Measurements from ENCODE around the gene MYLK4.

MYLK4 gene

DNA sequence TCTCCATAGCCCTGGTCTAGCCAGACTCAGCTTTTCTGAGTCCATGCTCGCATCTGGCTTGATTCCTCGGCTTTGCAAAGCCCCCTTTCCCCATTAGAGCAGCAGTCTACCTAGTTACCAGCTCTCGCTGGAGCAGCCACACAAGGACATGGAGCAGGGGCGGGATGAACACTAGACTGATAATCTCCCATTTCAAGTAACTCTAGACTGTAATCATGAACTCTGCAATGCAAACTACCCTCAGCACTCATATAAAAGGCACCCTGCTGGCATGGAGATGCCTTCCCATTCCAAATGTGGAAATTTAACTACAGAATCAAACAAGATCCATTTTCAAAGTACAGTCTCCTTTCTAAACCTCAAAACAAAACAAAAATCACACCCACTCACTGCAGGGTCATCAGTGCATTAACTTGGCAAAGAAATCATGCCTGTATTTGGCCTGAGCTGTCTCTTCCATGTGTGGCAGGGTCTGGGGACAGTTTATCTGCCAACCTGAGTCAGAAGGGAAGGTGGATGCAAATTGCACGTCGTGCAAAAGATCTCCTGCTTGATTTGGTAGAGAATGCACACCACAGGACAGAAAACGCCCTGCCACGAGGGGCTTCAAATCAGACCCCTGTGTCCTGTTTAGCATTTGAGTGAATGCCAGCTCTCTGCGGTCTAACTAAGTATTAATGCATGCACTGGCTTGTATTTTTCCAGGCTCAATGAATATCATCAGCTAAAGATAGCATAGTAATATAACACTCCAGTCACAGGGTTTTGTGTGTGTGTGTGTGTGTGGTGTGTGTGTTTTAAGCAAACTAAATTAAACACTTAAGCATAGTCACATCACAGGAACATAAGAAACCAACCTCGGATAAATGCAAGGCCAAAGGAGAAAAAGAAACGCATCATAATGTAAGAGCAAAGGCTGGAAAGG, 85.3 kb downstream of the MYLK4 start:
- in situ Hi-C loops (cut with MboI; ENCODE audit: low sequenced_read_pairs) = no loop called here

DNA sequence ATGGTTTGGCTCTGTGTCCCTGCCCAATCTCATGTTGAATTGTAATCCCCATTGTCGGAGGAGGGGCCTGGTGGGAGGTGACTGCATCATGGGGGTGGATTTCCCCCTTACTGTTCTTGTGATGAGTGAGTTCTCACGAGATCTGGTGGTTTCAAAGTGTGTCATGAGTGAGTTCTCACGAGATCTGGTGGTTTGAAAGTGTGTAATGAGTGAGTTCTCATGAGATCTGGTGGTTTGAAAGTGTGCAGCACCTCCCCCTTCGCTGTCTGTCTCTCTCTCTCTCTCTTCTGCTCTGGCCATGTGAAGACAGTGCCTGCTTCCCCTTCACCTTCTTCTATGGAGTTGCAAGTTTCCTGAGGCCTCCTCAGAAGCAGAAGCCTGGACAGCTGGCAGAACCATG, 87.6 kb downstream of the MYLK4 start:
- in situ Hi-C loops (cut with MboI; ENCODE audit: low sequenced_read_pairs) = no loop called here

GRCh38 chr6:2661651-2662050, 89.1 kb downstream of the MYLK4 start:
- in situ Hi-C loops (cut with MboI; ENCODE audit: low sequenced_read_pairs) = no loop called here

- in situ Hi-C loops (cut with MboI; ENCODE audit: low sequenced_read_pairs) = no loop called here
These were observed 90.8 kb downstream of the MYLK4 start for GRCh38 chr6:2659882-2660281.

DNA sequence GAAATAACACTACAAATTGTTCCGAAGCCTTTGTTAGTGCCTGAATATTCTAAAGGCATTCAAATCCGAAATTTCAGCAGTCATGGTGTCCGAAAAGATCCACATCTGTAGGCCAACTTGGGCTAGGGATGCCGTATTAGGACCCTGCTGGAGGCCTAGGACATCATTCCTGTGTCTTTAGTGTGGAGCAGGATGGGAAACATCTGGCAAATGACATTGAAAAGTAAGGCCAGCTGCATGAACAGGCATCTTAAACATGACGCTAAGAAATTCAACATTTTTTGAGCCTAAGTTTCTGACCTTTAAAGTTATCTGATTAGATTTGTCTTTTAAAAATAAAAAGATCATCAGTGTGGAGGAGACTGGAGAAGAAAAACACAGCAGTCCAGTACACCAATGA, 91.3 kb downstream of the MYLK4 start:
- in situ Hi-C loops (cut with MboI; ENCODE audit: low sequenced_read_pairs) = no loop called here

- in situ Hi-C loops (cut with MboI; ENCODE audit: low sequenced_read_pairs) = no loop called here
These were observed 91.9 kb downstream of the MYLK4 start for GRCh38 chr6:2658788-2659187.

- in situ Hi-C loops (cut with MboI; ENCODE audit: low sequenced_read_pairs) = no loop called here
These were observed 94.2 kb downstream of the MYLK4 start for GRCh38 chr6:2656460-2657079.

GRCh38 chr6:2655844-2656433, 94.8 kb downstream of the MYLK4 start:
- in situ Hi-C loops (cut with MboI; ENCODE audit: low sequenced_read_pairs) = no loop called here

GRCh38 chr6:2653369-2654032, 97.2 kb downstream of the MYLK4 start:
- in situ Hi-C loops (cut with MboI; ENCODE audit: low sequenced_read_pairs) = no loop called here

DNA sequence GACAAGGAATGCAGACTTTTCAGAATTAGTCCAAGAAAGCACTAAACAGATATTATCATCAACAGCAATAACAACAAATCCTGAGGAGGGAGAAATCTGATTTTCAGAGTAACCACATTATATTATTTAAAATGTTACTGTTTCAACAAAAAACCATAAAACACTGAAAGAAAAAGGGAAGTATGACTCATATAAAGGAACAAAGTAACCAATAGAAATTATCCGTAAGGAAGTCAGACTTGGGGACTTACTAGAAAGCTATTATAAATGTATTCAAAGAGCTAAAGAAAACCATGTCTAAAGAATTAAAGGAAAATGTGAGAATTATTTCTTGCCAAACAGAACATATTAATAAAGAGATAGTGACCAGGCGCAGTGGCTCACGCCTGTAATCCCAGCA, 98.1 kb downstream of the MYLK4 start:
- in situ Hi-C loops (cut with MboI; ENCODE audit: low sequenced_read_pairs) = no loop called here

- in situ Hi-C loops (cut with MboI; ENCODE audit: low sequenced_read_pairs) = no loop called here
These were observed 98.8 kb downstream of the MYLK4 start for GRCh38 chr6:2651961-2652360.

GRCh38 chr6:2651536-2651935, 99.2 kb downstream of the MYLK4 start:
- in situ Hi-C loops (cut with MboI; ENCODE audit: low sequenced_read_pairs) = no loop called here

- in situ Hi-C loops (cut with MboI; ENCODE audit: low sequenced_read_pairs) = loop anchor here (25.0 kb wide), 1 partner anchor 1059 kb away; no protein-coding TSS in a partner anchor
These were observed 104.4 kb downstream of the MYLK4 start for GRCh38 chr6:2646346-2646745.

GRCh38 chr6:2643935-2644539, 106.7 kb downstream of the MYLK4 start:
- in situ Hi-C loops (cut with MboI; ENCODE audit: low sequenced_read_pairs) = loop anchor here (25.0 kb wide), 1 partner anchor 1057 kb away; no protein-coding TSS in a partner anchor

DNA sequence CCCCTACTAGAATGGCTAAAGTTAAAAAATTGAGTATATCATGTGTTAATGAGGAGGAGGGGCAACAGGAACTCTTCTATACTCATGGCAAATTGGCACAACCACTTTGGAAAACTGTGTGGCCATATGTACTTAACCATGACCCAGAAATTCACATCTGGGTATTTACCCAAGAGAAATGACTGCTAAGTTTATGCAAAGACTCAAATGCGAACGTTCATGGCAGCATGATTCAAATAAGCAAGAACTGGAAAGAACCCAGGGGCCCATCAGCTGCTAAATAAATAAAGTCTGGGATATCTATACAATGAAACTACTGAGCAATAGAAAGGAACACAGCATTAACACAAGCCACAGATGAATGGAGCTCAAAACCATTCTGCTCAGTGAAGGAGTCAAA, 107.6 kb downstream of the MYLK4 start:
- in situ Hi-C loops (cut with MboI; ENCODE audit: low sequenced_read_pairs) = loop anchor here (25.0 kb wide), 1 partner anchor 1056 kb away; no protein-coding TSS in a partner anchor

- in situ Hi-C loops (cut with MboI; ENCODE audit: low sequenced_read_pairs) = loop anchor here (25.0 kb wide), 1 partner anchor 1054 kb away; no protein-coding TSS in a partner anchor
These were observed 109.5 kb downstream of the MYLK4 start for GRCh38 chr6:2641044-2641725.

- in situ Hi-C loops (cut with MboI; ENCODE audit: low sequenced_read_pairs) = loop anchor here (25.0 kb wide), 1 partner anchor 1053 kb away; no protein-coding TSS in a partner anchor
These were observed 110.2 kb downstream of the MYLK4 start for GRCh38 chr6:2640551-2640950.

- in situ Hi-C loops (cut with MboI; ENCODE audit: low sequenced_read_pairs) = loop anchor here (25.0 kb wide), 1 partner anchor 1053 kb away; no protein-coding TSS in a partner anchor
These were observed 110.8 kb downstream of the MYLK4 start for GRCh38 chr6:2639896-2640295.

DNA sequence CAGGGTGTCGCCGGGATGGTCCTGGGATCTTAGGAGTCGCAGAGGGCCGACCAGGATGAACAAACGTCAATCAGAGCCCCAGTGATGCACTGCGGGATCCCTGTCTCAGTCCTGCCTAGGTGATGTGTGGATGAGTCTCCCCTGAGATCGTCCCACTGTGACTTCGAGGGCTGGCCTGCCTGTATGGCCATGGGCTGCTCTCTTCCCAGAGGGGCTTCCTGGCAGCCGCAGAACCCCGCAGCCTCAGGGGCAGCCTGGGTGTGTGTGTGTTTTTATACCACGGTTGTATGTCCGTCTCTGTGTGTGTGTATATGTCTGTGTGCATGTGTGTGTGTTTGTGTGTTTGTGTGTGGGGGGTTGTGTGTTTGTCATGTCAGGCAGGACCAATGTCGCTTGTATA, 111.6 kb downstream of the MYLK4 start:
- in situ Hi-C loops (cut with MboI; ENCODE audit: low sequenced_read_pairs) = loop anchor here (25.0 kb wide), 1 partner anchor 1052 kb away; no protein-coding TSS in a partner anchor

GRCh38 chr6:2636672-2637071, 114.0 kb downstream of the MYLK4 start:
- in situ Hi-C loops (cut with MboI; ENCODE audit: low sequenced_read_pairs) = loop anchor here (25.0 kb wide), 1 partner anchor 1049 kb away; no protein-coding TSS in a partner anchor
